GM12878 (cell line): ENCODE data around the gene MAST4.

Source experiments
- ESRRA ChIP-seq: IDR thresholded peaks from 2 replicates; pipeline ENCODE4 v1.6.1; 2012; ENCODE audit warnings: mild to moderate bottlenecking, low read length, improper control_type of control experiment
- POLR2AphosphoS2 ChIP-seq: IDR thresholded peaks from 2 replicates; pipeline ENCODE4 v1.6.1; 2011; ENCODE audit warnings: low read depth, mild to moderate bottlenecking, low read length, improper control_type of control experiment, moderate library complexity

- TF ChIP-seq ESRRA (no peak), POLR2AphosphoS2 (no peak)
Measured at GRCh38 chr5:66922881-66923280, 326.7 kb downstream of the MAST4 start.
